H1 (cell line): ENCODE measurements around the gene LRP8.

Experiments
- EP300 ChIP-seq, 2 experiments: IDR thresholded peaks; 1 replicate in 1 of 2; 2 replicates in 1 of 2; pipeline ENCODE4 v1.6.1; 2011 to 2012; ENCODE audit warnings: low read depth in 2 of 2, low read length in 2 of 2, mild to moderate bottlenecking in 2 of 2, borderline replicate concordance in 1 of 2, inconsistent platforms in 1 of 2, moderate library complexity in 1 of 2
- GABPA ChIP-seq: IDR thresholded peaks from 2 replicates; pipeline ENCODE4 v1.6.1; 2011; ENCODE audit warnings: mild to moderate bottlenecking, low read length, moderate library complexity, borderline replicate concordance; ENCODE audit not compliant: insufficient read depth
- NANOG ChIP-seq: IDR thresholded peaks from 2 replicates; pipeline ENCODE4 v1.6.1; 2011; ENCODE audit warnings: low read length, low read depth, mild to moderate bottlenecking, inconsistent platforms; ENCODE audit not compliant: insufficient read depth, poor library complexity, severe bottlenecking
- POLR2A ChIP-seq, 2 experiments: IDR thresholded peaks; 1 replicate in 1 of 2; 2 replicates in 1 of 2; pipeline ENCODE4 v1.6.1; 2011; ENCODE audit warnings: low read depth in 2 of 2, low read length in 2 of 2, mild to moderate bottlenecking in 2 of 2; ENCODE audit errors: control extremely low read depth in 1 of 2
- POLR2AphosphoS5 ChIP-seq: IDR thresholded peaks from 2 replicates; pipeline ENCODE4 v1.6.1; 2011; ENCODE audit warnings: low read depth, low read length
- RNF2 ChIP-seq: fragments of 200-900, 300-1000 bp; sonication (generic); IDR thresholded peaks from 2 replicates; pipeline ENCODE4 v1.7.1; 2016; ENCODE audit warnings: borderline replicate concordance, low read depth, mild to moderate bottlenecking, antibody characterized with exemption, low read length; ENCODE audit not compliant: poor library complexity, severe bottlenecking; ENCODE audit errors: missing control alignments
- SUZ12 ChIP-seq: fragments of 200-600 bp; sonication (generic); IDR thresholded peaks from 2 replicates; pipeline ENCODE4 v1.6.1; 2012; ENCODE audit warnings: mild to moderate bottlenecking, inconsistent platforms, low read length, moderate library complexity, mixed read lengths
- TAF7 ChIP-seq: optimal IDR thresholded peaks from 2 replicates; pipeline ENCODE3; 2011; ENCODE audit warnings: low read depth, mild to moderate bottlenecking, inconsistent platforms, low read length, moderate library complexity, borderline replicate concordance
- YY1 ChIP-seq: IDR thresholded peaks from 2 replicates; pipeline ENCODE4 v1.6.1; 2011; ENCODE audit warnings: low read depth, mild to moderate bottlenecking, low read length
- TF ChIP-seq, protein P1 (sequence below), 3 experiments: IDR thresholded peaks; 1 replicate in 2 of 3; 2 replicates in 1 of 3; pipeline versions ENCODE4 v1.5.1 to v1.6.1; 2011; ENCODE audit warnings: low read length in 3 of 3, mild to moderate bottlenecking in 3 of 3, inconsistent platforms in 2 of 3, low read depth in 1 of 3, moderate library complexity in 1 of 3; ENCODE audit not compliant: insufficient read depth in 1 of 3; ENCODE audit errors: control extremely low read depth in 1 of 3

DNA sequence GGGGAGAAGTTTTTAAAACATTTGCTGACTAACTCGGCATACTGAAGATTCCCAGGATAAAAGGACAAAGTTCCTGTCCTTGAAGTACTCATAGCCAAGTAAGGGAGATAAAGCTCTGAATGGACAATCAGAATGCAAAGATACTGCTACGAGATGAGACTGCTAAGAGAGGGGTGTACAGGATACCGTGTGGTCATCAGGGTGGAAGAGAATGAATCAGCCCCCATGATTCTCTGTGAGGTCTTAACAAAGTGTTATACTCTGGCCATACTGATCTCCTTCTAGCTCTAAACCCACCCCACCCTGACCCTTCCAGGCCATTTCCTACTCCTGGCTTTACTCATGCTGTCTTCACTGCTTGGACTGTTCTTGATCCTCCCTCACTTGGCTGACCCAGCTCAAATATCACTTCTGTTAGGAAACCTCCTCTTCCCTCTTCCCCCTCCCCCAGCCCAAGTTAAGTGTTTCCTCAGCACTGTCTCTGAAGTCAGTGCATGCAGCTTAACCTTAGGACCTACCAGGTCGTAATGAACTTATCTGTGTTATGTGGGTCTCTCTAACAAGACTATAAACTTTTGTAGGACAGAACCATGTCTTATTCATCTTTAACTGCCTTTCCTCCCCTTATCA is 73.7 kb downstream of the LRP8 start:
- TF ChIP-seq POLR2A (IDR thresholded peaks at IDR 0.05; ENCODE audit: control extremely low read depth in 1 of 2, low read depth in 2 of 2, low read length in 2 of 2) = no peak
- TF ChIP-seq, protein P1, sequence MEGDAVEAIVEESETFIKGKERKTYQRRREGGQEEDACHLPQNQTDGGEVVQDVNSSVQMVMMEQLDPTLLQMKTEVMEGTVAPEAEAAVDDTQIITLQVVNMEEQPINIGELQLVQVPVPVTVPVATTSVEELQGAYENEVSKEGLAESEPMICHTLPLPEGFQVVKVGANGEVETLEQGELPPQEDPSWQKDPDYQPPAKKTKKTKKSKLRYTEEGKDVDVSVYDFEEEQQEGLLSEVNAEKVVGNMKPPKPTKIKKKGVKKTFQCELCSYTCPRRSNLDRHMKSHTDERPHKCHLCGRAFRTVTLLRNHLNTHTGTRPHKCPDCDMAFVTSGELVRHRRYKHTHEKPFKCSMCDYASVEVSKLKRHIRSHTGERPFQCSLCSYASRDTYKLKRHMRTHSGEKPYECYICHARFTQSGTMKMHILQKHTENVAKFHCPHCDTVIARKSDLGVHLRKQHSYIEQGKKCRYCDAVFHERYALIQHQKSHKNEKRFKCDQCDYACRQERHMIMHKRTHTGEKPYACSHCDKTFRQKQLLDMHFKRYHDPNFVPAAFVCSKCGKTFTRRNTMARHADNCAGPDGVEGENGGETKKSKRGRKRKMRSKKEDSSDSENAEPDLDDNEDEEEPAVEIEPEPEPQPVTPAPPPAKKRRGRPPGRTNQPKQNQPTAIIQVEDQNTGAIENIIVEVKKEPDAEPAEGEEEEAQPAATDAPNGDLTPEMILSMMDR (IDR thresholded peaks at IDR 0.05; ENCODE audit: control extremely low read depth in 1 of 3, insufficient read depth in 1 of 3, low read depth in 1 of 3, low read length in 3 of 3) = no peak
- TF ChIP-seq NANOG = no peak
- TF ChIP-seq YY1 = no peak
- TF ChIP-seq SUZ12 = no peak
- no peak for TF ChIP-seq POLR2AphosphoS5
- no peak for TF ChIP-seq GABPA
- TF ChIP-seq EP300 (IDR thresholded peaks at IDR 0.05; ENCODE audit: borderline replicate concordance in 1 of 2, low read depth in 2 of 2, low read length in 2 of 2) = no peak
- no peak for TF ChIP-seq RNF2
- no peak for TF ChIP-seq TAF7
